ENCODE data around the gene DESI1. TPM values are rescaled to one million over a fixed set of nuclear protein-coding genes. Genes with fewer than 3 reads are reported as not detected.

The DESI1 gene
- total RNA-seq, 1 experiment from 2014 or later = 30.2 TPM

- Histone ChIP-seq H2AK5ac (ENCODE audit: insufficient read length, low read length) (no peak overlapping the region), H3K4me2 (ENCODE audit: insufficient read depth, insufficient read length, low read length) (no peak overlapping the region), H2BK5ac (ENCODE audit: insufficient read length, low read length) (no peak overlapping the region), H2BK12ac (ENCODE audit: insufficient read length, low read depth, low read length) (no peak overlapping the region), H3K9me3 (ENCODE audit: control insufficient read depth, low read depth, low read length) (no peaks in the 10 kb centered on the region), H3T11ph (ENCODE audit: low read length) (no peak overlapping the region), H3K23me2 (ENCODE audit: insufficient read length, low read depth, low read length, poor library complexity, severe bottlenecking) (peaks cover 7% of the 10 kb centered on the region), H3K23ac (ENCODE audit: insufficient read length, low read depth, low read length) (no peak overlapping the region), H3K79me1 (ENCODE audit: insufficient read depth, low read depth, low read length, poor library complexity, severe bottlenecking) (no peaks in the 10 kb centered on the region), H4K20me1 (ENCODE audit: control insufficient read depth, insufficient read depth, insufficient read length) (no peaks in the 10 kb centered on the region), H4K8ac (replicated peaks; ENCODE audit: insufficient read length, low read depth, low read length) (no peak overlapping the region), H3K4ac (ENCODE audit: low read depth, low read length) (no peak overlapping the region), H2BK120ac (ENCODE audit: low read depth, low read length, poor library complexity, severe bottlenecking) (no peak overlapping the region), H3K27ac (ENCODE audit: insufficient read length, low read depth, low read length) (no peak overlapping the region), H4K91ac (ENCODE audit: insufficient read length, low read depth, low read length) (no peak overlapping the region), H3K9ac (ENCODE audit: extremely low read depth, insufficient read length, low read length) (no peak overlapping the region), H3K27me3 (ENCODE audit: insufficient read depth, low read length) (no peaks in the 10 kb centered on the region), H3K14ac (ENCODE audit: insufficient read depth, low read length) (no peak overlapping the region), H3K4me1 (ENCODE audit: insufficient read depth, low read length) (no peaks in the 10 kb centered on the region), H3K56ac (ENCODE audit: insufficient read length, low read depth, low read length) (no peak overlapping the region), H2AFZ (ENCODE audit: low read length) (no peak overlapping the region), H4K5ac (ENCODE audit: insufficient read length, low read depth, low read length) (no peak overlapping the region), H2BK20ac (ENCODE audit: low read depth, low read length, poor library complexity, severe bottlenecking) (no peak overlapping the region), H3K79me2 (ENCODE audit: insufficient read depth, low read length) (no peaks in the 10 kb centered on the region), H2BK15ac (ENCODE audit: low read depth, low read length) (no peak overlapping the region), H3K18ac (ENCODE audit: insufficient read length, low read depth, low read length) (no peak overlapping the region)
- no peak for DNase-seq
- no peak overlapping the region; a peak in 1 of 7 replicates for H3K27ac Mint-ChIP-seq
- WGBS (ENCODE audit: extremely low coverage, insufficient read length, low lambda C conversion rate) = no CpG with 5 or more reads among the region's 7 CpGs
- H3K4me3 Mint-ChIP-seq = no peak overlapping the region
- no peaks in the 10 kb centered on the region for H3K9me3 Mint-ChIP-seq
- peaks cover 6 to 16% of the 10 kb centered on the region in 2 experiments for H3K4me1 Mint-ChIP-seq
- H3K27me3 Mint-ChIP-seq (ENCODE audit: low read depth) = peaks cover 3% of the 10 kb centered on the region
- TF ChIP-seq CTCF (conservative IDR thresholded peaks at IDR 0.05) = no peak
- H3K36me3 Mint-ChIP-seq (ENCODE audit: insufficient read depth in 1 of 3, low read depth in 3 of 3) = peaks cover 0 to 14% (median 4%) of the 10 kb centered on the region in 3 experiments; a peak in 4 of 7 replicates
These were observed 34.9 kb downstream of the DESI1 start for GRCh38 chr22:41585898-41586297.

Data from H9 (cell line).